AG04450 (cell line): Measurements from ENCODE around the gene KANTR. TPM values are rescaled to one million over a fixed set of nuclear protein-coding genes. Genes with fewer than 3 reads are reported as not detected.

ENCODE experiments used
- CTCF ChIA-PET: fragments of 300-600, 350-600 bp; formaldehyde crosslinking; extraction: SDS; loops from one replicate; lab custom pipeline; 2022; ENCODE audit warnings: antibody characterized with exemption, inconsistent platforms; lab: Charles Lee
- POLR2A ChIA-PET: fragments of 350-600 bp; formaldehyde crosslinking; extraction: SDS; loops from one replicate; lab custom pipeline; 2021; ENCODE audit warnings: antibody characterized with exemption, inconsistent platforms; lab: Yijun Ruan, JAX
- DNase-seq: peaks from one replicate; pipeline ENCODE4 v3.0.0-alpha.2; 2011; ENCODE audit warnings: low read depth, low spot score
- H3K27ac ChIP-seq: one replicate; pipeline ENCODE4 v1.5.1; 2012; ENCODE audit warnings: low read depth, low read length, control low read depth
- H3K27me3 ChIP-seq: one replicate; pipeline ENCODE4 v1.6.0; 2012; ENCODE audit warnings: low read length; ENCODE audit not compliant: control insufficient read depth, insufficient read depth
- H3K4me3 ChIP-seq: 2 replicates; pipeline ENCODE4 v1.5.1; 2011; ENCODE audit warnings: mild to moderate bottlenecking, low read depth, low read length, control low read depth
- H3K9me3 ChIP-seq: 2 replicates; pipeline ENCODE4 v1.5.1; 2012; ENCODE audit warnings: low read length; ENCODE audit not compliant: control insufficient read depth, insufficient read depth
- polyA minus RNA-seq: library from RNA; depleted of rRNA, polyadenylated mRNA; stranded (reverse); fragments of >200 nt; gene quantifications from 2 replicates; pipeline ENCODE4 v1.2.3, GENCODE V29; 2011; rRNA and poly(A)+ RNA removed
- polyA plus RNA-seq: library from polyadenylated mRNA; depleted of rRNA; stranded (reverse); fragments of >200 nt; gene quantifications from 2 replicates; pipeline ENCODE4 v1.2.3, GENCODE V29; 2011; rRNA removed
- TF ChIP-seq, protein P1 (sequence below): IDR thresholded peaks from 2 replicates; pipeline ENCODE4 v1.5.1; 2011; ENCODE audit warnings: low read depth, low read length, control low read depth, inconsistent platforms

The KANTR gene
- 3.2 and 3.8 TPM in 2 replicates for polyA plus RNA-seq
- polyA minus RNA-seq: 16.0 and 21.7 TPM in 2 replicates

DNA sequence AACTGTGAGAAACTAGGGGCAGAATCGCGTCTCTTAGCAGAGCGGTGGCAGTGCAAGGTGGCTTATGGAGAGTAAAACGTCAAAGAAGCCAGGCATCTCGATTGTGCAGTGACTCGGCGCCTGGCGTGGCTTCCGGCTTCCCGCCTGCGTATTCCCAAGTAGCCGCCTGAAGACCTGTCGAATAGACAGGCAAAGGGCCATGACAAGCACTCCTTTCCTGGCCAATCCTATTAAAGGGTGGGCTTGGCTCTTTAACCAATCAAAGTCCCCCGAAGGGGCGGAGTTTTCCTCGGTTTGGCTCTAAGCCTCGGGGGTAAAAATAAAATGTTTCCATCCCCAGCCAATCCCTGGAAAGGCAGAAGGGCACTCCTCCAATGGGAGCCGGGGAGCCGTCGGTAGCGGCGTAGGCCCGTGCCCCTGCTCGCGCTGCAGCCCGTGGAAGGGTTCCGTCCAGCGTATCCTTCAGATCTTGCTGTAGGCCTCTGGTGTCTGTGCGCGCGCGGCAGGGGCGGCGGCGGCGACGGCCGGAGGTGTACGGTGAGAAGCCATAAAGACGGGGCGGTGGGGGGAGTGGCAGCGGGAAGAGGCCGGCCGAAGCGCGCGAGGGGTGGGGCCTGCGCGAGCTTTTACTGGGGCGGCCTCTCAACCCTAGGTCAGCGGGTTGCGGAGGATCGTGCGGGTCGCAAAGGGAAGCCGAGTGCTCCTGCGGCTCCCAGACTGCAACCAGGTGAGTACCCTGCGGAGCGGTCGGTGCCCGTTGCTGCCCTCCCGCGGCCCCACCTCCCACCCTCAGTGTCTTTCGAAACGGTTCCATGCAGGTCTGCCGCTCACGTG, at the start of gene KANTR:
KANTR (plus strand) TSS at position 395 of the 834 bp plus-strand sequence. CDS start 30,131 bp downstream, outside the sequence.
- Histone ChIP-seq H3K27me3 (no peaks in the 10 kb centered on the region), H3K27ac (peak within 1 kb of the TSS; percentile 85), H3K4me3 (peak within 1 kb of the TSS; percentile 72), H3K9me3 (no peaks in the 10 kb centered on the region)
- CTCF ChIA-PET: interaction anchor here (0.6 kb wide), 1 partner anchor 9 kb away, joined by 3 read pairs; no protein-coding TSS in a partner anchor
- POLR2A ChIA-PET: interaction anchor here (1.0 kb wide), 1 partner anchor 12 kb away, joined by 4 read pairs; the partner anchor contains the start of gene TSPYL2
- peak; percentile 84 for DNase-seq
- TF ChIP-seq, protein P1, sequence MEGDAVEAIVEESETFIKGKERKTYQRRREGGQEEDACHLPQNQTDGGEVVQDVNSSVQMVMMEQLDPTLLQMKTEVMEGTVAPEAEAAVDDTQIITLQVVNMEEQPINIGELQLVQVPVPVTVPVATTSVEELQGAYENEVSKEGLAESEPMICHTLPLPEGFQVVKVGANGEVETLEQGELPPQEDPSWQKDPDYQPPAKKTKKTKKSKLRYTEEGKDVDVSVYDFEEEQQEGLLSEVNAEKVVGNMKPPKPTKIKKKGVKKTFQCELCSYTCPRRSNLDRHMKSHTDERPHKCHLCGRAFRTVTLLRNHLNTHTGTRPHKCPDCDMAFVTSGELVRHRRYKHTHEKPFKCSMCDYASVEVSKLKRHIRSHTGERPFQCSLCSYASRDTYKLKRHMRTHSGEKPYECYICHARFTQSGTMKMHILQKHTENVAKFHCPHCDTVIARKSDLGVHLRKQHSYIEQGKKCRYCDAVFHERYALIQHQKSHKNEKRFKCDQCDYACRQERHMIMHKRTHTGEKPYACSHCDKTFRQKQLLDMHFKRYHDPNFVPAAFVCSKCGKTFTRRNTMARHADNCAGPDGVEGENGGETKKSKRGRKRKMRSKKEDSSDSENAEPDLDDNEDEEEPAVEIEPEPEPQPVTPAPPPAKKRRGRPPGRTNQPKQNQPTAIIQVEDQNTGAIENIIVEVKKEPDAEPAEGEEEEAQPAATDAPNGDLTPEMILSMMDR: 0 out of 2 replicates have a peak, but pooled peaks have one; percentile 2

DNA sequence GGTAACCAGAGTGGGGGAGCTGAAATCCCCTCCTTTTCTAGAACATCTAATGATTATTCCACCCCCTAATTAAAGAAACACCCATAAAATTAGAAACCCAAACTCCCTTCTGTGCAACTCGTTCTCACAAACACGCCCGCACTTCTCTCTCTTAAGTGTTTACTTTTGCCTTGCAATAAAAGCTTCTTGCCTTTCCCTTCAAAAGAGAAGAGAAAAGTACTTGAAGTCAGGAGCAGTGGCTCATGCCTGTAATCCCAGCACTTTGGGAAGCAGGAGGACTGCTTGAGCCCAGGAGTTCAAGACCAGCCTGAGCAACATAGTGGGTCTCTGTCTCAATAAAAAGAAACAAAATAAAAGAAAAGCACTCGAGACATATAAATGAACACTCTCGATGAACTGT, 48.9 kb upstream of the KANTR start:
- DNase-seq: no peak
- TF ChIP-seq, protein P1: no peak
- H3K27me3 ChIP-seq: peaks cover 4% of the 10 kb centered on the region
- no peak overlapping the region for H3K27ac ChIP-seq
- H3K9me3 ChIP-seq: no peaks in the 10 kb centered on the region
- ChIA-PET CTCF (no interaction called here), POLR2A (no interaction called here)
- H3K4me3 ChIP-seq: no peak overlapping the region

- CTCF ChIA-PET: no interaction called here
- no peak for DNase-seq
- no peaks in the 10 kb centered on the region for H3K27me3 ChIP-seq
- H3K4me3 ChIP-seq: no peak overlapping the region
- POLR2A ChIA-PET: no interaction called here
- no peaks in the 10 kb centered on the region for H3K9me3 ChIP-seq
- no peak overlapping the region for H3K27ac ChIP-seq
- TF ChIP-seq, protein P1: peak; percentile 53
Observed at GRCh38 chrX:53047228-53047627, 46.7 kb upstream of the KANTR start.

GRCh38 chrX:53048169-53049126, 45.5 kb upstream of the KANTR start, which contains the start of gene GPR173:
Gene GPR173, plus strand, starts transcription at chrX:53048789. Its CDS starts 27,833 bp downstream, at chrX:53076622.
- TF ChIP-seq, protein P1: no peak
- DNase-seq: peak; percentile 21
- Histone ChIP-seq H3K9me3 (no peaks in the 10 kb centered on the region), H3K27ac (peak within 1 kb of the TSS; percentile 57), H3K27me3 (no peaks in the 10 kb centered on the region), H3K4me3 (peak within 1 kb of the TSS; percentile 71)
- POLR2A ChIA-PET: interaction anchor here (1.0 to 1.5 kb wide), 2 partner anchors 34 to 53 kb away, joined by 3 to 12 read pairs; partner anchors contain the start of gene TSPYL2
- CTCF ChIA-PET: no interaction called here
